Smooth muscle cell (in vitro differentiated cells): Measurements from ENCODE around the gene P2RX7. TPM values are rescaled to one million over a fixed set of nuclear protein-coding genes. Genes with fewer than 3 reads are reported as not detected.
"Not testable (repeated sequence)": the region's sequence is repeated elsewhere in the genome, so short reads cannot be mapped to it uniquely, and the experiment has no call there.

Experiments
- DNase-seq: peaks from one replicate; lab custom pipeline; 2025; ENCODE audit not compliant: unreplicated experiment; lab: John Stamatoyannopoulos, UW
- H2AFZ ChIP-seq: fragments of 200-600 bp; sonication (generic); 2 replicates; pipeline ENCODE4 v1.6.0; 2016; ENCODE audit warnings: antibody characterized with exemption, low read depth, mild to moderate bottlenecking
- H3F3A ChIP-seq: fragments of 200-600 bp; sonication (generic); 2 replicates; pipeline ENCODE4 v1.6.0; 2017; ENCODE audit warnings: antibody characterized with exemption, low read depth
- H3K27ac ChIP-seq: fragments of 200-600 bp; sonication (generic); 2 replicates; pipeline ENCODE4 v1.5.1; 2016; ENCODE audit warnings: low read depth, mild to moderate bottlenecking
- H3K27me3 ChIP-seq: fragments of 200-600 bp; sonication (generic); 2 replicates; pipeline ENCODE4 v1.6.1; 2016; ENCODE audit warnings: low read depth, mild to moderate bottlenecking
- H3K36me3 ChIP-seq: fragments of 200-600 bp; sonication (generic); 2 replicates; pipeline ENCODE4 v1.5.1; 2016; ENCODE audit warnings: low read depth
- H3K4me1 ChIP-seq: fragments of 200-600 bp; sonication (generic); 2 replicates; pipeline ENCODE4 v1.5.1; 2016; ENCODE audit warnings: low read depth
- H3K4me2 ChIP-seq: fragments of 200-600 bp; sonication (generic); 2 replicates; pipeline ENCODE4 v1.6.0; 2016; ENCODE audit warnings: mild to moderate bottlenecking
- H3K4me3 ChIP-seq: fragments of 200-600 bp; sonication (generic); 2 replicates; pipeline ENCODE4 v1.5.1; 2016; ENCODE audit warnings: mild to moderate bottlenecking
- H3K79me2 ChIP-seq: fragments of 200-600 bp; sonication (generic); 2 replicates; pipeline ENCODE4 v1.6.0; 2016; ENCODE audit warnings: low read depth, mild to moderate bottlenecking
- H3K9ac ChIP-seq: fragments of 200-600 bp; sonication (generic); 2 replicates; pipeline ENCODE4 v1.6.0; 2016; ENCODE audit warnings: low read depth
- H3K9me3 ChIP-seq: fragments of 200-600 bp; sonication (generic); replicated peaks from 2 replicates; pipeline ENCODE4 v1.5.1; 2016; ENCODE audit warnings: low read depth
- H4K20me1 ChIP-seq: fragments of 200-600 bp; sonication (generic); 2 replicates; pipeline ENCODE4 v1.6.0; 2016; ENCODE audit warnings: low read depth
- WGBS: methylation state at CpG from one replicate; pipeline ENCODE4 v1.1.7; 2016; ENCODE audit warnings: low lambda C conversion rate; 5-methylcytosine and 5-hydroxymethylcytosine counted together
- polyA plus RNA-seq: library from polyadenylated mRNA; unstranded; fragments of >200 nt; fragmentation: Nextera tagmentation; extraction: Ambion mirVana; gene quantifications from 2 replicates; pipeline ENCODE4 v1.2.1, GENCODE V29; 2016
- total RNA-seq: library from RNA; depleted of rRNA; stranded (reverse); fragments of >200 nt; gene quantifications from 2 replicates; pipeline ENCODE4 v1.2.3, GENCODE V29; 2014
- TF ChIP-seq, protein P1 (sequence below): fragments of 200-600 bp; sonication (generic); IDR thresholded peaks from 2 replicates; pipeline ENCODE4 v1.5.1; 2017; ENCODE audit warnings: borderline replicate concordance, mild to moderate bottlenecking, antibody characterized with exemption; ENCODE audit not compliant: insufficient read depth, poor library complexity, severe bottlenecking

The P2RX7 gene
- total and polyA plus RNA-seq, 2 experiments from 2014 or later, result 1.1 to 1.6 TPM

DNA sequence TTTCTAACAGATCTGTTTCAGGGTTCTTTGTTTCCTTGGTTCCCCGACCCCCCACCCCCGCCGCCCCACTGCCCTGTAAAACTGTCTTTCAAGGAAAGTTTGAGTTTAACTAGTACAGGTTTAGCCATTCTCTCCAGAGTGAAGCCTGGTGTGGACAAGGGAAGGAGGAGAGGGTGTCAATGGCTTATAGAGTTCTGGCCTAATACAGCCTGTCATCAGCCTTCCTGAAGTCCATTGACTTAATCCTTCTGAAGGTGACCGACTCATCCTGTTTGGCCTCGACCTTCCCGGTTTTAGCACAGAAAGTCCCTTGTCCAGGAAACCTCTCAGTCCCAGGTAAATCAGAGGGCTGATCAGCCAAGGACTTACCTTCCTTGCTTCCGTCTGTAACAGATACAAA is 66.3 kb downstream of the P2RX7 start:
- Histone ChIP-seq H3K27ac (no peak overlapping the region), H3K4me1 (no peaks in the 10 kb centered on the region), H3K27me3 (no peaks in the 10 kb centered on the region), H3K9me3 (no peaks in the 10 kb centered on the region), H4K20me1 (no peaks in the 10 kb centered on the region), H3K4me3 (no peak overlapping the region), H3K4me2 (no peak overlapping the region), H3F3A (no peaks in the 10 kb centered on the region), H2AFZ (no peak overlapping the region), H3K9ac (no peak overlapping the region), H3K79me2 (no peaks in the 10 kb centered on the region), H3K36me3 (no peaks in the 10 kb centered on the region)
- TF ChIP-seq, protein P1, sequence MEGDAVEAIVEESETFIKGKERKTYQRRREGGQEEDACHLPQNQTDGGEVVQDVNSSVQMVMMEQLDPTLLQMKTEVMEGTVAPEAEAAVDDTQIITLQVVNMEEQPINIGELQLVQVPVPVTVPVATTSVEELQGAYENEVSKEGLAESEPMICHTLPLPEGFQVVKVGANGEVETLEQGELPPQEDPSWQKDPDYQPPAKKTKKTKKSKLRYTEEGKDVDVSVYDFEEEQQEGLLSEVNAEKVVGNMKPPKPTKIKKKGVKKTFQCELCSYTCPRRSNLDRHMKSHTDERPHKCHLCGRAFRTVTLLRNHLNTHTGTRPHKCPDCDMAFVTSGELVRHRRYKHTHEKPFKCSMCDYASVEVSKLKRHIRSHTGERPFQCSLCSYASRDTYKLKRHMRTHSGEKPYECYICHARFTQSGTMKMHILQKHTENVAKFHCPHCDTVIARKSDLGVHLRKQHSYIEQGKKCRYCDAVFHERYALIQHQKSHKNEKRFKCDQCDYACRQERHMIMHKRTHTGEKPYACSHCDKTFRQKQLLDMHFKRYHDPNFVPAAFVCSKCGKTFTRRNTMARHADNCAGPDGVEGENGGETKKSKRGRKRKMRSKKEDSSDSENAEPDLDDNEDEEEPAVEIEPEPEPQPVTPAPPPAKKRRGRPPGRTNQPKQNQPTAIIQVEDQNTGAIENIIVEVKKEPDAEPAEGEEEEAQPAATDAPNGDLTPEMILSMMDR, result no peak
- no peak for DNase-seq
- 69% methylated on average over 7 of the region's 7 CpGs for WGBS

DNA sequence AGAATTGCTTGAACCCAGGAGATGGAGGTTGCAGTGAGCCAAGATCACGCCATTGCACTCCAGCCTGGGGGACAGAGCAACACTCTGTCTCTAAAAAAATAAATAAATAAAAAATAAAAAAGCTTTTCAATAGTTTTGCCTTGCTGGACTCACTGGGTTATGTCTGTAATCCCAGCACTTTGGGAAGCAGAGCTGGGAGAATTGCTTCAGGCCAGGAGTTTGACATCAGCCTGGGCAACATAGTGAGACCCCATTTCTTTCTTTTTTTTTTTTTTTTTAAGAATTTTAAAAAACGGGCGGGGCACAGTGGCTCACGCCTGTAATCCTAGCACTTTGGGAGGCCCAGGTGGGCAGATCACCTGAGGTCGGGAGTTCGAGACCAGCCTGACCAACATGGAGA is 68.5 kb downstream of the P2RX7 start:
- H2AFZ ChIP-seq, H3K9ac ChIP-seq, H3K4me3 ChIP-seq, H3F3A ChIP-seq, H3K36me3 ChIP-seq, H3K4me1 ChIP-seq, DNase-seq, H3K79me2 ChIP-seq, H3K4me2 ChIP-seq, H3K27me3 ChIP-seq, H4K20me1 ChIP-seq, H3K9me3 ChIP-seq, H3K27ac ChIP-seq: not testable (repeated sequence)
- WGBS, result 94% methylated on average over 6 of the region's 6 CpGs

DNA sequence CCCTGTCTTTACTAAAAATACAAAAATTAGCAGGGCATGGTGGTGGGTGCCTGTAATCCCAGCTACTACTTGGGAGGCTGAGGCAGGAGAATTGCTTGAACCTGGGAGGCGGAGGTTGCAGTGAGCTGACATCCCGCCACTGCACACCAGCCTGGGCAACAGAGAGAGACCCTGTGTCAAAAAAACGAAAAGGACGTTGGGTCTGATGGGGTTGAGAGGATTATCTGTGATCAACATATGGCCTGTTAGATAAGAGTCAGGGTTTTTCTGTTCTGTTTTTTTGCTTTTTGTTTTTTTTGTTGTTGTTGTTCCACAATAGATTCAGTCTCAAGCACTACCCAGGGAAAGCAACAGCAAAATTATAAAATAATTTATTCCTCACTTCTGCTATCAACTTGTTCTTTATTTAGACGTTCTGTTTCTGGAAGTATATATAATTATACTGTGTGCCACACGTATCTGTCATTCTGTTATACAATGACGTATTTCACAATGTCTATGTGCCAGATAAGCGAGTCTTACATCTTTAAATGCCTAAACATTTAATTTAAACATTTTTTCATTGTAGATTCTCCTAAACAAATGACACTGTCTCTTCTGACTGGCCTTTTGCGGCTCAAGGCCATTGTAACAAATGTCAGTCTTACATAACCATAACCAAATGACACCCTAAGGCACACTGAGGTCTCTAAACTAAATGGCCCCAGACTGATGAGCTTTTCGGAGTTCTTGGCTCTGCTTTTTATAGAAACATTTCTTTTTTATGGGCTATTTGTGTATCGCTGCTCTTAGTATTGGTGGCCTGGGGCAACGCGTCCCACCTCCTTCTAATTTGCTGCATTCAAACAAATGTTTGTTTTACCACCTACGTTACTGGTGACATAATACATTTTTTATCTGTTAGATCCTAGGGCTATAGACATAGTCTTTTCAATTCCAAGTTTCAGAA is 70.0 kb downstream of the P2RX7 start:
- DNase-seq, result no peak
- Histone ChIP-seq H3K27me3 (no peaks in the 10 kb centered on the region), H2AFZ (no peak overlapping the region), H3K4me3 (no peak overlapping the region), H3K36me3 (no peaks in the 10 kb centered on the region), H4K20me1 (no peaks in the 10 kb centered on the region), H3K4me1 (no peaks in the 10 kb centered on the region), H3F3A (no peaks in the 10 kb centered on the region), H3K27ac (no peak overlapping the region), H3K79me2 (no peaks in the 10 kb centered on the region), H3K9me3 (no peaks in the 10 kb centered on the region), H3K4me2 (no peak overlapping the region), H3K9ac (no peak overlapping the region)
- 74% methylated on average over 14 of the region's 14 CpGs for WGBS
- TF ChIP-seq, protein P1, result no peak

DNA sequence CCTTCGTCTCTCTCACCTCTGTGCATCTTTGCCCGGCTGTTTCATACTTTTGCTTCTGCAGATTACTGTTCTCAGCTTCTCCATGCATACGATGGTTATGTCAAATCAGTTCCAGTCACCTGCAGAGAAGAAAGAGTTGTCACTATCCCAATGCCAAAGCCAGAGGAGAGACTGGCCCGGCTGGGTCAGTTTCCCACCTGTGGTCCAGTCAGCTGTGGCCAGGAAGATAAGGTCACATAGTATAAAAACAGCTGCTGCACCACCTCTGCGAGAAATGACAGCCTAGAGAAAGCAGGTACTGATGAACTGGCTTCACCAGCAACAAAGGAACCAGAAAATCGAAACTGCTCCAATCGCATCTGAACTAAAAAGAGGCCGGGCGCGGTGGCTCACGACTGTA is 70.8 kb downstream of the P2RX7 start:
- no peaks in the 10 kb centered on the region for H3K4me1 ChIP-seq
- H3K9me3 ChIP-seq, result no peaks in the 10 kb centered on the region
- H3F3A ChIP-seq, result no peaks in the 10 kb centered on the region
- H3K27ac ChIP-seq, result no peak overlapping the region
- no peak overlapping the region for H3K9ac ChIP-seq
- H4K20me1 ChIP-seq, result no peaks in the 10 kb centered on the region
- H3K27me3 ChIP-seq, result no peaks in the 10 kb centered on the region
- H3K79me2 ChIP-seq, result no peaks in the 10 kb centered on the region
- TF ChIP-seq, protein P1, result no peak
- DNase-seq, result no peak
- 90% methylated on average over 11 of the region's 11 CpGs for WGBS
- no peak overlapping the region for H2AFZ ChIP-seq
- H3K4me2 ChIP-seq, result no peak overlapping the region
- H3K36me3 ChIP-seq, result no peaks in the 10 kb centered on the region
- H3K4me3 ChIP-seq, result no peak overlapping the region
